K562 (cell line): ENCODE results near the gene ATXN1. TPM values are rescaled to one million over a fixed set of nuclear protein-coding genes. Genes with fewer than 3 reads are reported as not detected.
A peak's percentile ranks its signal among the peaks of the same experiment; 100 is the strongest.

Experiments used
- CBX1 ChIP-seq: sonication (generic); IDR thresholded peaks from 2 replicates; pipeline ENCODE4 v1.6.1; 2016; ENCODE audit warnings: antibody characterized with exemption, low read depth, mild to moderate bottlenecking
- CBX5 ChIP-seq: IDR thresholded peaks from 2 replicates; pipeline ENCODE4 v1.6.1; 2014; ENCODE audit warnings: low read depth, borderline replicate concordance
- EWSR1 ChIP-seq: fragments of 450-650 bp; IDR thresholded peaks from 2 replicates; pipeline ENCODE4 v1.6.1; 2018; ENCODE audit warnings: borderline replicate concordance, mild to moderate bottlenecking, low read depth, moderate library complexity; ENCODE audit not compliant: partially characterized antibody
- KDM5B ChIP-seq: fragments of 200-600 bp; sonication (generic); IDR thresholded peaks from 2 replicates; pipeline ENCODE4 v1.6.1; 2012; ENCODE audit warnings: low read depth, mild to moderate bottlenecking, moderate library complexity, low read length, control low read depth, inconsistent platforms; ENCODE audit not compliant: insufficient replicate concordance
- MAZ ChIP-seq, 2 experiments: fragments of 450-650 bp in 1 of 2; sonication (generic) in 1 of 2; formaldehyde crosslinking; IDR thresholded peaks in 1 of 2; conservative IDR thresholded peaks in 1 of 2; 2 replicates each; pipeline versions ENCODE4 v1.4.0 to v1.5.0; 2020; ENCODE audit warnings: mild to moderate bottlenecking in 1 of 2, missing genetic modification reagents in 1 of 2
- XRCC4 ChIP-seq: IDR thresholded peaks from one replicate; pipeline ENCODE4 v1.6.1; 2011; ENCODE audit not compliant: insufficient read depth, insufficient read length; ENCODE audit errors: extremely low read depth
- ZNF143 ChIP-seq: sonication (generic); formaldehyde crosslinking; IDR thresholded peaks from 2 replicates; pipeline ENCODE4 v1.9.0; 2022; ENCODE audit warnings: mild to moderate bottlenecking, missing genetic modification reagents
- ZNF41 ChIP-seq: fragments of 250-450 bp; sonication (Bioruptor Pico); conservative IDR thresholded peaks from 2 replicates; pipeline ENCODE4 v1.4.0; 2020; ENCODE audit warnings: mild to moderate bottlenecking
- polyA plus RNA-seq, 8 experiments: library from polyadenylated mRNA; depleted of rRNA in 4 of 8; stranded (reverse) in 5 of 8; unstranded in 3 of 8; fragments of >200 nt; fragmentation: Nextera tagmentation in 2 of 8; fragmentation: Illumina TruSeq in 1 of 8; extraction: Ambion mirVana in 2 of 8; extraction: Trizol in 1 of 8; gene quantifications; 2 replicates each; pipeline versions ENCODE4 v1.2.1 to v1.2.3, GENCODE V29; 2011 to 2014; ENCODE audit warnings: inconsistent platforms in 1 of 8, missing spikeins in 1 of 8
- total RNA-seq, 7 experiments: library from RNA; depleted of rRNA in 6 of 7; stranded (reverse); fragments of >200 nt in 6 of 7; fragmentation: Illumina TruSeq in 2 of 7; extraction: Trizol in 2 of 7; gene quantifications; 2 replicates each; pipeline versions ENCODE4 v1.2.1 to v1.2.3, GENCODE V29; 2011 to 2021; ENCODE audit warnings: low replicate concordance in 1 of 7
- TF ChIP-seq, protein P1 (sequence below), 2 experiments: IDR thresholded peaks in 1 of 2; conservative IDR thresholded peaks in 1 of 2; 2 replicates each; pipeline ENCODE4 v1.6.1; 2016; ENCODE audit warnings: low read depth in 2 of 2, mild to moderate bottlenecking in 1 of 2, missing compliant biosample characterization in 1 of 2, missing genetic modification characterization in 1 of 2, moderate library complexity in 1 of 2
- TF ChIP-seq, protein P2 (sequence below): sonication (generic); formaldehyde crosslinking; IDR thresholded peaks from 2 replicates; pipeline ENCODE4 v1.8.0; 2022; ENCODE audit warnings: mild to moderate bottlenecking, missing genetic modification reagents
- TF ChIP-seq, protein P3 (sequence below): IDR thresholded peaks from 2 replicates; pipeline ENCODE4 v1.6.1; 2012; ENCODE audit warnings: low read depth, low read length, improper control_type of control experiment, borderline replicate concordance
- TF ChIP-seq, protein P4 (sequence below): IDR thresholded peaks from 2 replicates; pipeline ENCODE4 v1.6.1; 2011; ENCODE audit not compliant: insufficient read length; ENCODE audit errors: extremely low read depth
- TF ChIP-seq, protein P5 (sequence below): fragments of 250-450 bp; sonication (Bioruptor Pico); IDR thresholded peaks from 2 replicates; pipeline ENCODE4 v1.5.0; 2020; ENCODE audit warnings: mild to moderate bottlenecking

ATXN1 gene
- total and polyA plus RNA-seq, 9 of the 15 experiments (the other 6 are each of a cell fraction or from before 2014, with no cell fraction given), result under 0.01 to 1.2 (median 0.58) TPM

DNA sequence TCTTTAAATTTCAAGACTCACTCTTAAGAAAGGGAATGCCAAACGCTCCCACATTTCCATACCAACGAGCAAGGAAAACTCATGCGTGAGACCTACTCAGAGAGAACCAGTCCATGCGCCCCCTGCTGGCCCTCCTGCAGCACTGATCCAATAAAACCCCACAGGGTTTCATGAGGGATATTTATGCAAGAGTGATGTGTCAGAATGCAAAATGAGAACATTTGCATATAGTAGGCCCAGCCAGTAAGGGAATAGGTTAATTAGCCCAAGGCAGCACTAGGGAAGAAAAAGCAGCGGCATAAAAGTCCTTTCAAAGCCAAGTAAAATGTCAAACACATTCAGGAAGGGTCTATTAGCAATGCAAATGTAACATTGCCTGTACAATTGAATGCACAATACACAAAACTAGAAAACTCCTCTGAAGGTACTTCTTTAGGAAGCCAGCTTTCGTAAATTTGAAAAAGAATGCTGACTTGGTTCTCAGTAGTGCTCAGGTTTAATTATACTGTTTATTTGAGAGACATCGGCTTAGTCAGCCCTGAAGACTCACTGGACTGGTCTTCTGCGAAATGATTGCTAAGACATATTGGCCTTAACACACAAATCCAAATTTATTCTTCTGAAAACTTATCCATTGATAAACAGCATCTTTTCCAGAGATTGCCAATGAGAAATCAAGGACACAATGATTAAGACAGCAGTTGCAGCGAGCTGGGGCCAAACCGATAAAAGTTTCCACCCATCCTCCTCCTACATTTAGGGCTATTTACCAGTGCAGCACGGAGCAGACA is 429.7 kb downstream of the ATXN1 start (continued):
- no peak for TF ChIP-seq CBX5
- TF ChIP-seq, protein P1, sequence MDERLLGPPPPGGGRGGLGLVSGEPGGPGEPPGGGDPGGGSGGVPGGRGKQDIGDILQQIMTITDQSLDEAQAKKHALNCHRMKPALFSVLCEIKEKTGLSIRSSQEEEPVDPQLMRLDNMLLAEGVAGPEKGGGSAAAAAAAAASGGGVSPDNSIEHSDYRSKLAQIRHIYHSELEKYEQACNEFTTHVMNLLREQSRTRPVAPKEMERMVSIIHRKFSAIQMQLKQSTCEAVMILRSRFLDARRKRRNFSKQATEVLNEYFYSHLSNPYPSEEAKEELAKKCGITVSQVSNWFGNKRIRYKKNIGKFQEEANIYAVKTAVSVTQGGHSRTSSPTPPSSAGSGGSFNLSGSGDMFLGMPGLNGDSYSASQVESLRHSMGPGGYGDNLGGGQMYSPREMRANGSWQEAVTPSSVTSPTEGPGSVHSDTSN (CRISPR knock-in tag; IDR thresholded peaks at IDR 0.05; ENCODE audit: low read depth), result no peak
- TF ChIP-seq, protein P1 (tag; conservative IDR thresholded peaks at IDR 0.05; ENCODE audit: low read depth), result no peak
- peak in 1 of 2 experiments; percentile 68; a peak in 2 of 4 replicates for TF ChIP-seq MAZ (CRISPR knock-in tag; conservative IDR thresholded peaks at IDR 0.05 in 1 of 2, IDR thresholded peaks at IDR 0.05 in 1 of 2)
- no peak for TF ChIP-seq KDM5B
- TF ChIP-seq, protein P2, sequence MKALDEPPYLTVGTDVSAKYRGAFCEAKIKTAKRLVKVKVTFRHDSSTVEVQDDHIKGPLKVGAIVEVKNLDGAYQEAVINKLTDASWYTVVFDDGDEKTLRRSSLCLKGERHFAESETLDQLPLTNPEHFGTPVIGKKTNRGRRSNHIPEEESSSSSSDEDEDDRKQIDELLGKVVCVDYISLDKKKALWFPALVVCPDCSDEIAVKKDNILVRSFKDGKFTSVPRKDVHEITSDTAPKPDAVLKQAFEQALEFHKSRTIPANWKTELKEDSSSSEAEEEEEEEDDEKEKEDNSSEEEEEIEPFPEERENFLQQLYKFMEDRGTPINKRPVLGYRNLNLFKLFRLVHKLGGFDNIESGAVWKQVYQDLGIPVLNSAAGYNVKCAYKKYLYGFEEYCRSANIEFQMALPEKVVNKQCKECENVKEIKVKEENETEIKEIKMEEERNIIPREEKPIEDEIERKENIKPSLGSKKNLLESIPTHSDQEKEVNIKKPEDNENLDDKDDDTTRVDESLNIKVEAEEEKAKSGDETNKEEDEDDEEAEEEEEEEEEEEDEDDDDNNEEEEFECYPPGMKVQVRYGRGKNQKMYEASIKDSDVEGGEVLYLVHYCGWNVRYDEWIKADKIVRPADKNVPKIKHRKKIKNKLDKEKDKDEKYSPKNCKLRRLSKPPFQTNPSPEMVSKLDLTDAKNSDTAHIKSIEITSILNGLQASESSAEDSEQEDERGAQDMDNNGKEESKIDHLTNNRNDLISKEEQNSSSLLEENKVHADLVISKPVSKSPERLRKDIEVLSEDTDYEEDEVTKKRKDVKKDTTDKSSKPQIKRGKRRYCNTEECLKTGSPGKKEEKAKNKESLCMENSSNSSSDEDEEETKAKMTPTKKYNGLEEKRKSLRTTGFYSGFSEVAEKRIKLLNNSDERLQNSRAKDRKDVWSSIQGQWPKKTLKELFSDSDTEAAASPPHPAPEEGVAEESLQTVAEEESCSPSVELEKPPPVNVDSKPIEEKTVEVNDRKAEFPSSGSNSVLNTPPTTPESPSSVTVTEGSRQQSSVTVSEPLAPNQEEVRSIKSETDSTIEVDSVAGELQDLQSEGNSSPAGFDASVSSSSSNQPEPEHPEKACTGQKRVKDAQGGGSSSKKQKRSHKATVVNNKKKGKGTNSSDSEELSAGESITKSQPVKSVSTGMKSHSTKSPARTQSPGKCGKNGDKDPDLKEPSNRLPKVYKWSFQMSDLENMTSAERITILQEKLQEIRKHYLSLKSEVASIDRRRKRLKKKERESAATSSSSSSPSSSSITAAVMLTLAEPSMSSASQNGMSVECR (CRISPR knock-in tag), result no peak
- TF ChIP-seq CBX1, result no peak
- TF ChIP-seq, protein P3, sequence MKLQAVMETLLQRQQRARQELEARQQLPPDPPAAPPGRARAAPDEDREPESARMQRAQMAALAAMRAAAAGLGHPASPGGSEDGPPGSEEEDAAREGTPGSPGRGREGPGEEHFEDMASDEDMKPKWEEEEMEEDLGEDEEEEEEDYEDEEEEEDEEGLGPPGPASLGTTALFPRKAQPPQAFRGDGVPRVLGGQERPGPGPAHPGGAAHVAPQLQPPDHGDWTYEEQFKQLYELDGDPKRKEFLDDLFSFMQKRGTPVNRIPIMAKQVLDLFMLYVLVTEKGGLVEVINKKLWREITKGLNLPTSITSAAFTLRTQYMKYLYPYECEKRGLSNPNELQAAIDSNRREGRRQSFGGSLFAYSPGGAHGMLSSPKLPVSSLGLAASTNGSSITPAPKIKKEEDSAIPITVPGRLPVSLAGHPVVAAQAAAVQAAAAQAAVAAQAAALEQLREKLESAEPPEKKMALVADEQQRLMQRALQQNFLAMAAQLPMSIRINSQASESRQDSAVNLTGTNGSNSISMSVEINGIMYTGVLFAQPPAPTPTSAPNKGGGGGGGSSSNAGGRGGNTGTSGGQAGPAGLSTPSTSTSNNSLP, result 0 out of 2 replicates have a peak, but pooled peaks have one; percentile 56
- TF ChIP-seq ZNF41 (CRISPR knock-in tag), result no peak
- TF ChIP-seq ZNF143 (CRISPR knock-in tag), result no peak
- no peak for TF ChIP-seq XRCC4
- TF ChIP-seq EWSR1, result no peak
- TF ChIP-seq, protein P4, sequence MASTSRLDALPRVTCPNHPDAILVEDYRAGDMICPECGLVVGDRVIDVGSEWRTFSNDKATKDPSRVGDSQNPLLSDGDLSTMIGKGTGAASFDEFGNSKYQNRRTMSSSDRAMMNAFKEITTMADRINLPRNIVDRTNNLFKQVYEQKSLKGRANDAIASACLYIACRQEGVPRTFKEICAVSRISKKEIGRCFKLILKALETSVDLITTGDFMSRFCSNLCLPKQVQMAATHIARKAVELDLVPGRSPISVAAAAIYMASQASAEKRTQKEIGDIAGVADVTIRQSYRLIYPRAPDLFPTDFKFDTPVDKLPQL, result no peak
- TF ChIP-seq, protein P5, sequence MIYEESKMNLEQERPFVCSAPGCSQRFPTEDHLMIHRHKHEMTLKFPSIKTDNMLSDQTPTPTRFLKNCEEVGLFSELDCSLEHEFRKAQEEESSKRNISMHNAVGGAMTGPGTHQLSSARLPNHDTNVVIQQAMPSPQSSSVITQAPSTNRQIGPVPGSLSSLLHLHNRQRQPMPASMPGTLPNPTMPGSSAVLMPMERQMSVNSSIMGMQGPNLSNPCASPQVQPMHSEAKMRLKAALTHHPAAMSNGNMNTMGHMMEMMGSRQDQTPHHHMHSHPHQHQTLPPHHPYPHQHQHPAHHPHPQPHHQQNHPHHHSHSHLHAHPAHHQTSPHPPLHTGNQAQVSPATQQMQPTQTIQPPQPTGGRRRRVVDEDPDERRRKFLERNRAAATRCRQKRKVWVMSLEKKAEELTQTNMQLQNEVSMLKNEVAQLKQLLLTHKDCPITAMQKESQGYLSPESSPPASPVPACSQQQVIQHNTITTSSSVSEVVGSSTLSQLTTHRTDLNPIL (CRISPR knock-in tag), result no peak
